ENCODE measurements around the gene EPHB6. TPM values are rescaled to one million over a fixed set of nuclear protein-coding genes. Genes with fewer than 3 reads are reported as not detected.

EPHB6 gene
- total RNA-seq, 4 donors from 2014 or later = 16.9 to 89.0 (median 45.7) TPM

- ATAC-seq (ENCODE audit: low FRiP score) = no peak
- no peak for TF ChIP-seq CTCF (IDR thresholded peaks at IDR 0.05)
- no peak for DNase-seq (ENCODE audit: low spot score)
Observed at GRCh38 chr7:142864980-142865747, 10.3 kb downstream of the EPHB6 start.

- ATAC-seq (ENCODE audit: low FRiP score) (no peak), DNase-seq (ENCODE audit: low spot score) (no peak)
- no peak for TF ChIP-seq CTCF (IDR thresholded peaks at IDR 0.05)
Observed at GRCh38 chr7:142865766-142866165, 10.9 kb downstream of the EPHB6 start.

- ATAC-seq (ENCODE audit: low FRiP score) = no peak
- no peak for DNase-seq (ENCODE audit: low spot score)
- no peak for TF ChIP-seq CTCF (IDR thresholded peaks at IDR 0.05)
Observed at GRCh38 chr7:142866361-142867096, 11.7 kb downstream of the EPHB6 start.

- TF ChIP-seq CTCF (IDR thresholded peaks at IDR 0.05) = no peak
- no peak for DNase-seq (ENCODE audit: low spot score)
Observed at GRCh38 chr7:142867097-142867378, 12.2 kb downstream of the EPHB6 start.

GRCh38 chr7:142867398-142868187, 12.7 kb downstream of the EPHB6 start:
- ATAC-seq (ENCODE audit: low FRiP score) (no peak), DNase-seq (ENCODE audit: low spot score) (no peak)
- TF ChIP-seq CTCF (IDR thresholded peaks at IDR 0.05) = no peak

More at GRCh38 chr7:142867097-142867378, 12.2 kb downstream of the EPHB6 start:
- ATAC-seq (ENCODE audit: low FRiP score) = no peak

GRCh38 chr7:142868188-142868985, 13.5 kb downstream of the EPHB6 start:
- no peak for DNase-seq (ENCODE audit: low spot score)
- TF ChIP-seq CTCF (IDR thresholded peaks at IDR 0.05) = no peak
- no peak for ATAC-seq (ENCODE audit: low FRiP score)
